Prostate gland (tissue), 2 donors: ENCODE results near the gene UBE2D2.

Experiments used
- POLR2AphosphoS5 ChIP-seq: sonication (generic); formaldehyde crosslinking; IDR thresholded peaks from one replicate; pipeline ENCODE4 v1.6.1; 2017; ENCODE audit warnings: antibody characterized with exemption
- TF ChIP-seq, protein P1 (sequence below), 4 experiments: fragments of 200-600 bp in 2 of 4; fragments of 450-650 bp in 2 of 4; sonication (generic) in 2 of 4; IDR thresholded peaks; 1 replicate in 3 of 4; 2 replicates in 1 of 4; pipeline ENCODE4 v1.5.1; 2016 to 2019; ENCODE audit warnings: antibody characterized with exemption in 4 of 4, mild to moderate bottlenecking in 2 of 4, moderate library complexity in 2 of 4

DNA sequence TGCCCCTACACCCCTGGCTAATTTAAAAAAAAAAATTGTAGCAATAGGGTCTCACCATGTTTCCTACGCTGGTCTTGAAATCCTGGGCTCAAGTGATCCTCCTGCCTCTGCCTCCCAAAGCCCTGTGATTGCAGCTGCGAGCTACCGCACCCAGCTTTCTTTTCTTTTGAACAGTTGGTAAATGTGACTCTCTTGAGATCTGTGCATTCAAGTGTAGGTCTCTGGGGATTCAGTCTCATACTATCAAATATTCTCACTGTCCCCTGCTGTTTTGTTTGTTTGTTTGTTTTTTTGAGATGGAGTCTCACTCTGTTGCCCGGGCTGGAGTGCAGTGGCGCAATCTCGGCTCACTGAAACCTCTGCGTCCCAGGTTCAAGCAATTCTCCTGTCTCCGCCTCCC, 44.7 kb downstream of the UBE2D2 start:
- TF ChIP-seq POLR2AphosphoS5 = no peak
- TF ChIP-seq, protein P1, sequence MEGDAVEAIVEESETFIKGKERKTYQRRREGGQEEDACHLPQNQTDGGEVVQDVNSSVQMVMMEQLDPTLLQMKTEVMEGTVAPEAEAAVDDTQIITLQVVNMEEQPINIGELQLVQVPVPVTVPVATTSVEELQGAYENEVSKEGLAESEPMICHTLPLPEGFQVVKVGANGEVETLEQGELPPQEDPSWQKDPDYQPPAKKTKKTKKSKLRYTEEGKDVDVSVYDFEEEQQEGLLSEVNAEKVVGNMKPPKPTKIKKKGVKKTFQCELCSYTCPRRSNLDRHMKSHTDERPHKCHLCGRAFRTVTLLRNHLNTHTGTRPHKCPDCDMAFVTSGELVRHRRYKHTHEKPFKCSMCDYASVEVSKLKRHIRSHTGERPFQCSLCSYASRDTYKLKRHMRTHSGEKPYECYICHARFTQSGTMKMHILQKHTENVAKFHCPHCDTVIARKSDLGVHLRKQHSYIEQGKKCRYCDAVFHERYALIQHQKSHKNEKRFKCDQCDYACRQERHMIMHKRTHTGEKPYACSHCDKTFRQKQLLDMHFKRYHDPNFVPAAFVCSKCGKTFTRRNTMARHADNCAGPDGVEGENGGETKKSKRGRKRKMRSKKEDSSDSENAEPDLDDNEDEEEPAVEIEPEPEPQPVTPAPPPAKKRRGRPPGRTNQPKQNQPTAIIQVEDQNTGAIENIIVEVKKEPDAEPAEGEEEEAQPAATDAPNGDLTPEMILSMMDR (IDR thresholded peaks at IDR 0.05) = no peak
